K562 (cell line): ENCODE measurements around the gene CCDC158. TPM values are rescaled to one million over a fixed set of nuclear protein-coding genes. Genes with fewer than 3 reads are reported as not detected.

Experiments
- ATAC-seq: fragments of 200-7000 bp; cut with Tn5 transposase; 3 replicates; pipeline ENCODE4 v1.9.1; 2020; ENCODE audit warnings: moderate library complexity
- BruUV-seq: library from RNA; stranded (reverse); fragments of 400-500 nt; replicated peaks from 2 replicates; lab custom pipeline; 2021; lab: Mats Ljungman, UMichigan
- CTCF ChIA-PET: fragments of 300-600 bp; formaldehyde crosslinking; extraction: SDS; loops from one replicate; lab custom pipeline; 2021; ENCODE audit warnings: low intra/inter-chr PET ratio; lab: Yijun Ruan, JAX
- POLR2A ChIA-PET: fragments of 300-600, 350-650 bp; sonication (Branson Sonifier 250); formaldehyde crosslinking; extraction: SDS; loops from one replicate; lab custom pipeline; 2021; ENCODE audit warnings: antibody characterized with exemption, inconsistent platforms; lab: Yijun Ruan, JAX
- DNase-seq, 4 experiments: peaks; one replicate each; pipeline versions ENCODE4 v3.0.0 to v3.0.0-alpha.2; 2011 to 2018; ENCODE audit warnings: low spot score in 3 of 4, mixed read lengths in 3 of 4; ENCODE audit errors: extremely low read depth in 1 of 4
- FAIRE-seq: peaks from 2 replicates; lab custom pipeline; 2011; peaks lifted over from hg19 to GRCh38; lab: Jason Lieb, UNC
- H2AFZ ChIP-seq: 2 replicates; pipeline ENCODE4 v1.6.0; 2011; ENCODE audit warnings: low read depth, low read length, control low read depth, inconsistent platforms
- H3K27ac ChIP-seq: fragments of 200-600 bp; 3 replicates; pipeline ENCODE4 v1.8.0; 2011; ENCODE audit warnings: low read depth, mild to moderate bottlenecking, control low read depth, inconsistent platforms, low read length, moderate library complexity, mixed read lengths; ENCODE audit errors: extremely low read depth
- H3K27me3 ChIP-seq, 2 experiments: fragments of 300-600 bp in 1 of 2; 2 replicates in 1 of 2; 3 replicates in 1 of 2; pipeline versions ENCODE4 v1.6.0 to v1.8.0; 2011; ENCODE audit warnings: inconsistent platforms in 2 of 2, low read length in 2 of 2, mild to moderate bottlenecking in 1 of 2, mixed read lengths in 1 of 2, moderate library complexity in 1 of 2; ENCODE audit not compliant: control insufficient read depth in 2 of 2, insufficient read depth in 2 of 2
- H3K36me3 ChIP-seq: fragments of 300-600 bp; 3 replicates; pipeline ENCODE4 v1.8.0; 2011; ENCODE audit warnings: mild to moderate bottlenecking, low read length, inconsistent platforms; ENCODE audit not compliant: control insufficient read depth, insufficient read depth
- H3K4me1 ChIP-seq, 2 experiments: fragments of 200-600 bp in 1 of 2; replicated peaks in 1 of 2; 2 replicates in 1 of 2; 3 replicates in 1 of 2; pipeline versions ENCODE4 v1.5.1 to v1.8.0; 2011; ENCODE audit warnings: inconsistent platforms in 2 of 2, low read length in 2 of 2, mild to moderate bottlenecking in 1 of 2, mixed read lengths in 1 of 2, moderate library complexity in 1 of 2; ENCODE audit not compliant: control insufficient read depth in 2 of 2, insufficient read depth in 2 of 2
- H3K4me2 ChIP-seq: 2 replicates; pipeline ENCODE4 v1.6.1; 2011; ENCODE audit warnings: low read length, control low read depth, inconsistent platforms, mixed read lengths; ENCODE audit not compliant: insufficient read depth
- H3K4me3 ChIP-seq: fragments of 200-600 bp; sonication (generic), shearing (Covaris generic); 2 replicates; pipeline ENCODE4 v1.5.1; 2016; ENCODE audit warnings: control low read depth, inconsistent platforms
- H3K79me2 ChIP-seq: fragments of 200-600 bp; 3 replicates; pipeline ENCODE4 v1.8.0; 2011; ENCODE audit warnings: low read length, inconsistent platforms; ENCODE audit not compliant: control insufficient read depth, insufficient read depth
- H3K9ac ChIP-seq, 2 experiments: 2 replicates each; pipeline versions ENCODE4 v1.6.0 to v1.6.1; 2011; ENCODE audit warnings: low read depth in 2 of 2, low read length in 2 of 2, control low read depth in 1 of 2, inconsistent platforms in 1 of 2, mild to moderate bottlenecking in 1 of 2, mixed read lengths in 1 of 2; ENCODE audit not compliant: insufficient read depth in 1 of 2
- H3K9me1 ChIP-seq: one replicate; pipeline ENCODE4 v1.6.0; 2011; ENCODE audit warnings: inconsistent platforms, mild to moderate bottlenecking, low read length, moderate library complexity; ENCODE audit not compliant: control insufficient read depth, insufficient read depth
- H3K9me3 ChIP-seq: replicated peaks from 2 replicates; pipeline ENCODE4 v1.5.1; 2011; ENCODE audit warnings: low read depth, low read length, inconsistent platforms; ENCODE audit not compliant: control insufficient read depth, insufficient read depth
- H4K20me1 ChIP-seq: replicated peaks from 2 replicates; pipeline ENCODE4 v1.6.1; 2011; ENCODE audit warnings: low read length, inconsistent platforms, mixed read lengths; ENCODE audit not compliant: control insufficient read depth, insufficient read depth
- CTBP1 ChIP-seq: fragments of 450-650 bp; IDR thresholded peaks from 2 replicates; pipeline ENCODE4 v1.6.1; 2016; ENCODE audit warnings: borderline replicate concordance
- ESRRA ChIP-seq: fragments of 450-650 bp; IDR thresholded peaks from 2 replicates; pipeline ENCODE4 v1.6.1; 2014; ENCODE audit warnings: low read depth, mild to moderate bottlenecking, moderate library complexity, borderline replicate concordance
- MAFG ChIP-seq: fragments of 450-650 bp; conservative IDR thresholded peaks from 2 replicates; pipeline ENCODE4 v1.6.1; 2016; ENCODE audit warnings: missing genetic modification characterization, missing compliant biosample characterization
- MTA1 ChIP-seq: fragments of 450-650 bp; IDR thresholded peaks from 2 replicates; pipeline ENCODE4 v1.6.1; 2017; ENCODE audit warnings: borderline replicate concordance
- NBN ChIP-seq: fragments of 450-650 bp; IDR thresholded peaks from 2 replicates; pipeline ENCODE4 v1.6.1; 2016; ENCODE audit warnings: low read depth, mild to moderate bottlenecking
- WGBS: fragments of 100-300 bp; shearing (Covaris generic); methylation state at CpG from one replicate; pipeline ENCODE4 v1.1.6; 2016; ENCODE audit warnings: low coverage, mixed read lengths; ENCODE audit not compliant: insufficient coverage; ENCODE audit errors: missing lambda C conversion rate; 5-methylcytosine and 5-hydroxymethylcytosine counted together
- in situ Hi-C: fragments of 300-500 bp; cut with MboI; formaldehyde crosslinking; loops from 4 replicates; pipeline ENCODE4 v1.15.0; 2018; ENCODE audit warnings: inconsistent platforms, mixed read lengths
- intact Hi-C: fragments of 100-400 bp; cut with micrococcal nuclease; formaldehyde crosslinking; loops from 2 replicates; pipeline ENCODE4 v1.14.2; 2022
- polyA plus RNA-seq, 8 experiments: library from polyadenylated mRNA; depleted of rRNA in 4 of 8; stranded (reverse) in 5 of 8; unstranded in 3 of 8; fragments of >200 nt; fragmentation: Nextera tagmentation in 2 of 8; fragmentation: Illumina TruSeq in 1 of 8; extraction: Ambion mirVana in 2 of 8; extraction: Trizol in 1 of 8; gene quantifications; 2 replicates each; pipeline versions ENCODE4 v1.2.1 to v1.2.3, GENCODE V29; 2011 to 2014; ENCODE audit warnings: inconsistent platforms in 1 of 8, missing spikeins in 1 of 8
- total RNA-seq, 7 experiments: library from RNA; depleted of rRNA in 6 of 7; stranded (reverse); fragments of >200 nt in 6 of 7; fragmentation: Illumina TruSeq in 2 of 7; extraction: Trizol in 2 of 7; gene quantifications; 2 replicates each; pipeline versions ENCODE4 v1.2.1 to v1.2.3, GENCODE V29; 2011 to 2021; ENCODE audit warnings: low replicate concordance in 1 of 7
- TF ChIP-seq, protein P1 (sequence below): sonication (generic); IDR thresholded peaks from 2 replicates; pipeline ENCODE4 v1.6.1; 2016
- TF ChIP-seq, protein P2 (sequence below): sonication (generic); formaldehyde crosslinking; IDR thresholded peaks from 2 replicates; pipeline ENCODE4 v1.8.0; 2022; ENCODE audit warnings: mild to moderate bottlenecking, low read depth, missing genetic modification reagents

The CCDC158 gene
- total and polyA plus RNA-seq, 9 of the 15 experiments (the other 6 are each of a cell fraction or from before 2014, with no cell fraction given) = not detected

DNA sequence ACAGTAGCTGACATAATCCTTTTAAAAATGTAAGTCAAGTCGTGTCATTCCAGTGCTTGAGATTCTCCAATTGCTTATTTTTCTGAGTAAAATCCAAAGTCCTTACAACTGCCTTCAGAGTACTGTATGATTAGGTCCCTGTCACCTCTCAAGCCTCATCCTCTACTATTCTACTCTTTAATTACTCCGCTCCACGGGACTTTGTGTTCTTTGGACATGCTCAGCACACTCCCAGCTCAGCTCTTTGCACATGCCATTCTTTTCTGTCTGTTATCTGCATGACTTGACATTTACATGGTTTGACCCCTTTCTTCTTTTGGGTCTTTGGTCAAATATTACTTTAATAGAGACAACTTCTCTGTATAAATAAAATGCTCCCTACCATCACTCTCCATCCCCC lies 154.3 kb downstream of the CCDC158 start:
- TF ChIP-seq MAFG (tag) (peak; percentile 35; the same call in 1 of the 2 replicates), CTBP1 (no peak)
- no peaks in the 10 kb centered on the region for H3K9me1 ChIP-seq
- no peak overlapping the region for H3K4me3 ChIP-seq
- DNase-seq = no peak
- BruUV-seq = no TSS peak
- H3K27ac ChIP-seq = no peak overlapping the region
- intact Hi-C loops (no loop called here), in situ Hi-C loops (no loop called here)
- ATAC-seq = no peak
- no peaks in the 10 kb centered on the region for H3K27me3 ChIP-seq
- ChIA-PET POLR2A (interaction anchor here (0.6 to 0.7 kb wide), 3 partner anchors 35 to 619 kb away, joined by 3 read pairs; no protein-coding TSS in a partner anchor), CTCF (no interaction called here)
- no peak overlapping the region; the same call in 1 of the 2 replicates for H2AFZ ChIP-seq
- no peak overlapping the region for H3K9ac ChIP-seq
- no peaks in the 10 kb centered on the region for H3K79me2 ChIP-seq
- H3K4me1 ChIP-seq = no peaks in the 10 kb centered on the region
- 33% methylated on average over 3 of the region's 3 CpGs for WGBS
- H3K4me2 ChIP-seq = no peak overlapping the region
- no peaks in the 10 kb centered on the region for H4K20me1 ChIP-seq
- FAIRE-seq = no peak
- no peaks in the 10 kb centered on the region for H3K36me3 ChIP-seq
- H3K9me3 ChIP-seq = no peaks in the 10 kb centered on the region

DNA sequence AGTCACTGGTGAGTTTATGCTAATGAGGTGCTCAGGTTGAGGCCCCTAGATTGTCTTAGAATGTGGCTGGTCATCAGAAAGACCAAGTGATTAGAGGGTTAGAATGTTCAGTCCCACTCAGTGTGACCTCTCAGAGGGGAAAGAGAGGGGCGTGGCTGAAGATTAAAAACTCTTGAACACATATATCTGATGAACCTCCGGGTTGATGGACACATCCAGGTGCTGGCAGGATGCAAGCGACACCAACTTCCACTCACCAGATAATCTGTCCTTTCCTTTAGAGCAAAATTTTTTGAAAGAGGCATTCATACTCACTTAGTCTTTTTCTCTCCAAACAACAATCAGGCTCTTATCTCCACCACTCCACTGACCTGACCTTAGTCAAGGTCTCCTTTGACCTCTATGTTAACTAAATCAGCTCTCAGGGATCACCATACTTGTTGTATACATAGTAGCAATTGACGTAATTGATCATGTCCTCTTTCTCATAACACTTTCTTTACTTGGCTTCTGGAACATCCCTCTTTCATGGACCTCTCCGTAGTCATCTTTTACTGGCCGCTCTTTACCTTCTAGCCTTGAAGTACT lies 155.2 kb downstream of the CCDC158 start:
- peak; percentile 56 for FAIRE-seq
- WGBS = 56% methylated on average over 6 of the region's 6 CpGs
- Histone ChIP-seq H4K20me1 (no peaks in the 10 kb centered on the region), H3K4me3 (no peak overlapping the region), H3K9ac (no peak overlapping the region), H3K27ac (no peak overlapping the region), H3K4me2 (no peak overlapping the region), H3K36me3 (no peaks in the 10 kb centered on the region), H3K79me2 (no peaks in the 10 kb centered on the region), H3K9me3 (no peaks in the 10 kb centered on the region), H3K4me1 (no peaks in the 10 kb centered on the region), H3K27me3 (no peaks in the 10 kb centered on the region), H2AFZ (no peak overlapping the region), H3K9me1 (no peaks in the 10 kb centered on the region)
- intact Hi-C loops (no loop called here), in situ Hi-C loops (no loop called here)
- no peak for TF ChIP-seq NBN
- TF ChIP-seq, protein P1, sequence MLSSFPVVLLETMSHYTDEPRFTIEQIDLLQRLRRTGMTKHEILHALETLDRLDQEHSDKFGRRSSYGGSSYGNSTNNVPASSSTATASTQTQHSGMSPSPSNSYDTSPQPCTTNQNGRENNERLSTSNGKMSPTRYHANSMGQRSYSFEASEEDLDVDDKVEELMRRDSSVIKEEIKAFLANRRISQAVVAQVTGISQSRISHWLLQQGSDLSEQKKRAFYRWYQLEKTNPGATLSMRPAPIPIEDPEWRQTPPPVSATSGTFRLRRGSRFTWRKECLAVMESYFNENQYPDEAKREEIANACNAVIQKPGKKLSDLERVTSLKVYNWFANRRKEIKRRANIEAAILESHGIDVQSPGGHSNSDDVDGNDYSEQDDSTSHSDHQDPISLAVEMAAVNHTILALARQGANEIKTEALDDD = peak; percentile 57; the same call in 1 of the 2 replicates
- TF ChIP-seq ESRRA = peak; percentile 43
- TF ChIP-seq, protein P2, sequence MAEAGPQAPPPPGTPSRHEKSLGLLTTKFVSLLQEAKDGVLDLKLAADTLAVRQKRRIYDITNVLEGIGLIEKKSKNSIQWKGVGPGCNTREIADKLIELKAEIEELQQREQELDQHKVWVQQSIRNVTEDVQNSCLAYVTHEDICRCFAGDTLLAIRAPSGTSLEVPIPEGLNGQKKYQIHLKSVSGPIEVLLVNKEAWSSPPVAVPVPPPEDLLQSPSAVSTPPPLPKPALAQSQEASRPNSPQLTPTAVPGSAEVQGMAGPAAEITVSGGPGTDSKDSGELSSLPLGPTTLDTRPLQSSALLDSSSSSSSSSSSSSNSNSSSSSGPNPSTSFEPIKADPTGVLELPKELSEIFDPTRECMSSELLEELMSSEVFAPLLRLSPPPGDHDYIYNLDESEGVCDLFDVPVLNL (CRISPR knock-in tag) = no peak
- no peak for TF ChIP-seq MTA1
- CTCF ChIA-PET = no interaction called here
- no peak for ATAC-seq
- POLR2A ChIA-PET = no interaction called here
- no TSS peak for BruUV-seq
- DNase-seq = no peak
